ENCODE results near the gene ESR2. TPM values are rescaled to one million over a fixed set of nuclear protein-coding genes. Genes with fewer than 3 reads are reported as not detected.

ESR2 gene
- total RNA-seq, 1 experiment from 2014 or later: 0.15 TPM

GRCh38 chr14:64195199-64195598 lies 99.0 kb downstream of the ESR2 start:
- H3K9me3 ChIP-seq (ENCODE audit: control insufficient read depth, low read depth, low read length): no peaks in the 10 kb centered on the region
- Mint-ChIP-seq H3K9me3 (no peaks in the 10 kb centered on the region; a peak in 1 of 5 replicates), H3K4me3 (no peak overlapping the region), H3K36me3 (ENCODE audit: insufficient read depth in 1 of 3, low read depth in 3 of 3) (peaks cover 15 to 29% (median 17%) of the 10 kb centered on the region in 3 experiments; a peak in 6 of 7 replicates), H3K4me1 (peaks cover 67 to 69% of the 10 kb centered on the region in 2 experiments), H3K27me3 (ENCODE audit: low read depth) (no peaks in the 10 kb centered on the region), H3K27ac (no peak overlapping the region)
- TF ChIP-seq CTCF (conservative IDR thresholded peaks at IDR 0.05): no peak
- H3K14ac ChIP-seq (ENCODE audit: insufficient read depth, low read length): no peak overlapping the region
- H2BK5ac ChIP-seq (ENCODE audit: insufficient read length, low read length): no peak overlapping the region
- H3K18ac ChIP-seq (ENCODE audit: insufficient read length, low read depth, low read length): no peak overlapping the region
- no peak overlapping the region for H3K23ac ChIP-seq (ENCODE audit: insufficient read length, low read depth, low read length)
- no peak overlapping the region for H2BK120ac ChIP-seq (ENCODE audit: low read depth, low read length, poor library complexity, severe bottlenecking)
- no peak overlapping the region for H4K5ac ChIP-seq (ENCODE audit: insufficient read length, low read depth, low read length)
- no peak overlapping the region for H3K56ac ChIP-seq (ENCODE audit: insufficient read length, low read depth, low read length)
- no peak overlapping the region for H2AK5ac ChIP-seq (ENCODE audit: insufficient read length, low read length)
- H2BK20ac ChIP-seq (ENCODE audit: low read depth, low read length, poor library complexity, severe bottlenecking): no peak overlapping the region
- no peaks in the 10 kb centered on the region for H3K27me3 ChIP-seq (ENCODE audit: insufficient read depth, low read length)
- H3K23me2 ChIP-seq (ENCODE audit: insufficient read length, low read depth, low read length, poor library complexity, severe bottlenecking): peaks cover 4% of the 10 kb centered on the region
- no peaks in the 10 kb centered on the region for H3K79me2 ChIP-seq (ENCODE audit: insufficient read depth, low read length)
- no peak overlapping the region for H4K8ac ChIP-seq (replicated peaks; ENCODE audit: insufficient read length, low read depth, low read length)
- no peak overlapping the region for H3K4ac ChIP-seq (ENCODE audit: low read depth, low read length)
- no peak overlapping the region for H3K9ac ChIP-seq (ENCODE audit: extremely low read depth, insufficient read length, low read length)
- H4K20me1 ChIP-seq (ENCODE audit: control insufficient read depth, insufficient read depth, insufficient read length): no peaks in the 10 kb centered on the region
- H4K91ac ChIP-seq (ENCODE audit: insufficient read length, low read depth, low read length): no peak overlapping the region
- no peak overlapping the region for H3K27ac ChIP-seq (ENCODE audit: insufficient read length, low read depth, low read length)
- no CpG with 5 or more reads among the region's 2 CpGs for WGBS (ENCODE audit: extremely low coverage, insufficient read length, low lambda C conversion rate)
- H3K79me1 ChIP-seq (ENCODE audit: insufficient read depth, low read depth, low read length, poor library complexity, severe bottlenecking): no peaks in the 10 kb centered on the region
- H2AFZ ChIP-seq (ENCODE audit: low read length): no peak overlapping the region
- H3K4me1 ChIP-seq (ENCODE audit: insufficient read depth, low read length): no peaks in the 10 kb centered on the region; the same call in 1 of the 2 replicates
- no peak overlapping the region for H3K4me2 ChIP-seq (ENCODE audit: insufficient read depth, insufficient read length, low read length)
- no peak for DNase-seq
- no peak overlapping the region for H3T11ph ChIP-seq (ENCODE audit: low read length)
- H2BK12ac ChIP-seq (ENCODE audit: insufficient read length, low read depth, low read length): no peak overlapping the region
- no peak overlapping the region for H2BK15ac ChIP-seq (ENCODE audit: low read depth, low read length)
